HG02763 (cell line): ENCODE data around the gene ZSWIM6.

Experiments
- ATAC-seq: cut with Tn5 transposase; IDR thresholded peaks from one replicate; pipeline ENCODE4 v1.9.1; 2021; ENCODE audit warnings: mild to moderate bottlenecking, moderate library complexity; ENCODE audit not compliant: unreplicated experiment

The ZSWIM6 gene

DNA sequence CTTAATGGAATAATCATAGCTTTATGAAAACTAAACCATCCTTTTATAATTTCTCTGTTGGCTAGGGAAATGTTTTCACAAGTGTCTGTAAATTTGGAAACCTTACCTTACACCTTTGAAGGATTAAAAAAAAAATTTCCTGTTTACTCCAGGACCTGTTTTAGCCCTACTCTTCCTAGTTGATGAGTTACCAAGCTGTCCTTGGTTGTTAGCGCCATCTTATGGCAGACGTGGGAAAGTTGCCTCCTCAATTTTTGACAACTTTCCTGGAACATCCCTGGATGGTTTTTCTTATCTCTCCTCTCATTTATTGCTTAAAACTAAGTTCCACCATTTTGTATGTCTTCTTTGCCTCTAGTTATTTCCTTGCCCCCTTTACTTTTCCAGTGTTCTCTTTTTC is 25.7 kb downstream of the ZSWIM6 start:
- ATAC-seq = no peak

DNA sequence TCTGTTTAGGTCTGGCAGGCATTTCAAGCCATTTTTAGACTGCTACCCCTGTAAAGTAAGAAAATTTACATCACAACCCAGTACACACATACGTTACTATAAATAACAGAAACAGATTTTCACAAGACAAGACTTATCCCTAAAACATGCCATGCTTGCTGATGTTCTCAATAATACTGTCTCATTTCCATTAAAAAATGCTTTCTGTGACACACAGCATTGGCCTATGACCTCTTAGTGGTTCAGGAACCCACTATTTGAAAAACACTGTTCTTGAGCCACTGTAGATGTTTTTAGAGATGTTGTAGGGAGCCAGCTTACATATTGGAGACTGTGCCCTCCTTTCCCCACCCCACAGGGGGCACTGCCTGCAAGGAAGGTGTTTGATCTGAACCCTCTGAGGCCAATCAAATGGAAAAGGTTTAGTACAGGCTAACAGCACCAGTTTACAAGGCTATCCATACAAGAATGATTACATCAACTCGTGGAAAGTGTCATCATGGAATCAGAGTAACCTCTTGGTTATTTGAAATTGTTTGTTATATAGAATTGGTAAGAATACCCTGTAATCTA is 30.8 kb downstream of the ZSWIM6 start:
- no peak for ATAC-seq

DNA sequence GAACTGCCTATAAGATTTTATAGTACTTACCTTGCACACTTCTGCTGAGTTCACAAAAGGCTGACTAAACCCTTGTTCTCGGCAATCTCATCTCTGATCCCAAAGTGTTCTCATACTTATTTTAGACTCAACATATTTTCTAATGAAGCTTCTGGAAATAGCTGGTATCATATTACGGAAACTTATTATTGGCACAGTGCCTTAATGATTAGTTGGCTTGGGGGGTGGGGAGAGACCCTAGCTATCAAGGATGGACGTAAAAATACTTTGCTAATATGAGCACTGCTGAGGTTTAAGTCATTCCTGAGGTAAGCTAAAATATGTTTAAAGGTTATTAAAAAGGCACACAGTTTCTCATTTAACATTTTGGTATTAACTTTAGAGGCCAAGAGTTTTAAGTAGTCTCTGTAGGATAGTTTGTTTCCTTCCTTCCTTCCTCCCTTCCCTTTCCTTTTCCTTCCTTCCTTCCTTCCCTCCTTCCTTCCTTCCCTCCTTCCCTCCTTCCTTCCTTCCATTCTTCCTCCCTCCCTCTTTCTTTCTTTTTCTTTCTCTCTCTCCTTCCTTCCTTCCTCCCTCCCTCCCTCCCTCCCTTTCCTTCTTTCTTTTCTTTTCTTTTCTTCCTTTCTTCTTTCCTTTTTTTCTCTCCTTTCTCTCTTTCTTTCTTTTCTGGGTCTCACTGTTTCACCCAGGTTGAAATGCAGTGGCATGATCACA is 31.5 kb downstream of the ZSWIM6 start:
- no peak for ATAC-seq

DNA sequence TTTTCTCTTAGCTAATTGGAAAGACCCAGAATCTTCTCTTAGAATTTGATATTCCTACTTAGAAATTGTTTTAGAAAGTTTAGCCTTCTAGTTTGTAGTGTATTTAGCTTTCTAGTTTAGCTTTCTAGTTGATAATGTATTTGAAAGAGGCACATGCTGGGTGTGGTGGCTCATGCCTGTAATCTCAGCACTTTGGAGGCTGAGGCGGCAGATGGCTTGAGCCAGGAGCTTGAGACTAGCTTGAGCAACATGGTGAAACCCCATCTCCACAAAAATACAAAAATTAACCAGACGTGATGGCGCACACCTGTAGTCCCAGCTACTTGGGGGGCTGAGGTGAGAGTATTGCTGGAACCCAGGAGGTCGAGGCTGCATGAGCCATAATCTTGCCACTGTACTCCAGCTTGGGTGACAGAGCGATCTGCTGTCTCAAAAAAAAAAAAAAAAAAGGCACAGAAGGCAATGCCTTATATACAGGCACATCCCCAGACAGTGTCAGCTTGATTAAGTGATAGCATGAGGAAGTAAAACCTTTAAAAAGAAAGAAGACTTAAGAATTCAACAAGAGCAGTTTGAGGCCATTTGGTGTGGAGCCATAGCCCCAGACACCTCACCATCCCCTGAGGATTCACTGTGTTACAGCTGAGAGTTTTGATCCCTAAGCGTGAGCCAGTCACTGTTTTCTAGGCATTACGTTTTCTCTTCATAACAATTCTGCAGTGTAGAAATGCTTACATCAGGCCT is 34.6 kb downstream of the ZSWIM6 start:
- ATAC-seq = no peak

DNA sequence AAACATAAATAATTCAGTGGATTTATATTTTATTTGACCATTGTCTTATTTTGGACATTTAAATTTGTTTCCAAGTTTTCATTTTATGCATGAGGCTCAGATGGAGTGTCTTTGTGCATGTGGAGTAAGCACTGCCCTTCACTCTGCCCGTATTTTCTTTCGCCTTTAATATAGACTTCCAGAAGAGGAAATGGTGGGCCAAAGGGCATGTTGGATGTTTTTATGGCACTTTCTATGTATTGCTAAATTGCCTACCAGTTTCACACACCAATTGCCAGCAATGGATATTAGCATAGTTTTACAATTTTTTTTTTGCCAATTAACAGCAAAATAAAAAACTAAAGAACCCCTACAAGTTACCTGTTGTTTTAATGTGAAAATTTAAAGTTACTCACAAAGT is 38.4 kb downstream of the ZSWIM6 start:
- no peak for ATAC-seq

DNA sequence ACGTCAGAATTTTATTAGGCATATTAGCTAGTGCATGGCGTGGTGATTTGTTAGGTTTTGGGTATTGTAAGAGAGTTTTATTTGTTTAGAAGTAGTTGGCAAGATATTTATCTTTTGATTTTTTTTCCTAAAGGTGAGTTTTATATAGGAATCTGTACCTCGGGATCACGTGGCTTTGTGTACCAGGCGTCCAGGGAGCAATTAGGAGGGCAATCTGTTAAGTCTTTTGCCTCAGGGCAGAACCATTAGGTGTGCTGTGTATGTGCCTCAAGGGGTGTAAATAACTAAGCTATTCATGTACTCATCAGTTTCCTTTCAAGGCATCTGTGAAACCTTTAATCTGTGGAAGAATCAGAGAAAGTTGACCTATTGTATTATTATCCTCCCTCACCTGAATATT is 39.4 kb downstream of the ZSWIM6 start:
- no peak for ATAC-seq

DNA sequence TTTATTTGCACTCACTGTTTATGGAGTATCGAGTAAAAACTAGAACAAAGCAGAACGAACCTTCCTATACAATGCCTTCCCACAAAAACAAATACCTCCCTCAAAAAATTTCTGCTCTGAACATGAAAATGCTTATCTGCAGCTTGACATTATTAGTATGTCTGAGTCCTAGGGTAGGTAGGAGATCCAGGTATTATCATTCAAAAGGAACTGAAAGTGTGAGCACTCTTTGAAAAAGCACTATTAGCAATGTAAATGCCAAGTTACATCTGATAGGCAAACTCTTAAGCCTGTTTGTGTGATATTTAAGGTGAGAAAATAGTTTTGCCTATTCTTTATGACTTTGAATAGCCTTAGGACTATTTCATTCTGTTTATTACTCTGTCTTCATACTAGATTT is 47.6 kb downstream of the ZSWIM6 start:
- ATAC-seq = no peak

DNA sequence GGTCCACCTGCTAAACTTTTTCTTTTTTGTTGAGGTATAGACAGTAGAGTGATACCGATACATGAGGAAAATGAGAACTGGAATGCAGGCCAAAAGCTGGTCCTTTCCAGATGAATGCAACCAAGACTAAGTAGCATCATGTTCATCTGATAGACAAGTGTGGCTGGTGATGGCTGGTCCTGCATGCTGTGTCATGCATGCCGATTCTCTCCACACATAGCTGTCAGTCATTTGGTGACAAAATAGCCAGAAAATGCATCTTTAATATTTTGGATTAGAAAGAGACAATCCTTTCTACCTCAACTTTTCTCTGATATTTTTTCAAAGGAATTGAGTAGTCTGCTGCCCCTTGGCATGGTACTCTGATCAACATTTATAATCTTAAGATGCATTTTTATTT is 49.9 kb downstream of the ZSWIM6 start:
- ATAC-seq = no peak

DNA sequence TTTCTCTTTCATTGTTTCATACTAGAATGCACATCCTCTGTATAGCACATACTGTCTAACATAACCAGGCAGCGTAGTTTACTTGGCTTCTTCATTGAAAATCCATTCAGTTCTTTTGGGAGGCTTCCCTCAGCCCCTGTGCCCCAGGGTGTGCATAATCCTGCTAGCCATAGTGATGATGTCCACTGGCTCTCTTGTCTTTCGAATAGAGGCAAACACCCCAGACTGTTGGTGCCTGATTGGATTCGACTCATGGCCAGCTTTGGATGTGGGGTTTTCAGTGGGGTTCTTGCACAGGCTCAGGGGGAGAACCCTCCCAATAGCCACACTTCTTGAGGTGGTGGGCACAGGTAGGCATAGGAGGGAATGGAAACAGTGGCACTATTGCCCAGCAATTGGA is 53.6 kb downstream of the ZSWIM6 start:
- no peak for ATAC-seq

DNA sequence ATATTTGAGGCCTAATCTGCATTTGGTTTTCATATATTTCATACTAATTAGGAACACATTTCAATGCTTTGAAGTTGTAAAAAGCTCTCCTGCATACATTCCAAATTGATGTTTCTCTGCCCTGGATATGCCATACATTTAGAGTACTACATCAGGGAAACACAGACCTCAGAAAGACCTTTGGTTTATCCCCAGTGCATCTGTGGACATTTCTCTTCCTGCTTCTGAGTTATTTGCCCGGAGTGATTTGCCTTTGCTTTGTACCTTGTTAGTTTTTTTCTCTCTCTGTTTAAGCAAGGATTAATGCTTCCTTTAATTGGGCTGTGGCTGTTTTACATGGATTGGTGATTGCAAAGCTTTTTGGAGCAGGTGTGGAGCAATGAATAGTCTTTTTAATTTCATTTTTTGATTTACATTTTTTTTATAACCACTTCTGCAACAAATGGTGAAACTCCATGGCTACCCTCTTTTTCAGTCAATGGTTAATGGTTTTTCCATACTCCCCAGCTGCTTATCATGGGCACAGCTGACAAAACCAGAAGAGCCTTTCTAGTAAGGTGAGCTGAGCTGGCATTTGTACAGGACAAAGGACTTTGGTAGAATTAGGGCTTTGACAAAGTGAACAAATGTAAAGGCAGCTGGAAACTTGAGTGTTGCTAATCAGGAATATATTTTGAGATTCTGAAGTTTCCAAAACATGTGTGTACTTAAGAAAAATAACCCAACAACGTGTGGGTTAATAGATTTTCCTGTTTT is 54.2 kb downstream of the ZSWIM6 start:
- no peak for ATAC-seq

DNA sequence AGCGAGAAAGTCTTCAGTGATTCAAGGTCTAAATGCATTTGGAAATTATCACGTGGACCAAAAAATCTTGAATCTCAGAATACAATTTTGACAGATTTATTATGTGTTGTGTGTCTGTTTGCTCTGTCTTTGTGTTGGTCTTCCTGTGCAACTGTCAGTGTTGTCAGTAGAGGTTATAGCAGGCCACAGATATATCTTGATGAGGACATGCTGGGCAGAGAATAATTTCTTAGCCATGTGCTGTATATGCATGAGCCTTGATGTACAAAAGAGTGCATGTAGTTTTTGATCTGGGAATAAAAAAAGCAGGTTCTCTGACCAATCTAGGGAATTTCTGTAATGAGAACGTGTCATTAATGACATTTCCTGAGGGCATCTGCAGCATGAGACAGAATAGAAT is 57.6 kb downstream of the ZSWIM6 start:
- ATAC-seq = no peak

DNA sequence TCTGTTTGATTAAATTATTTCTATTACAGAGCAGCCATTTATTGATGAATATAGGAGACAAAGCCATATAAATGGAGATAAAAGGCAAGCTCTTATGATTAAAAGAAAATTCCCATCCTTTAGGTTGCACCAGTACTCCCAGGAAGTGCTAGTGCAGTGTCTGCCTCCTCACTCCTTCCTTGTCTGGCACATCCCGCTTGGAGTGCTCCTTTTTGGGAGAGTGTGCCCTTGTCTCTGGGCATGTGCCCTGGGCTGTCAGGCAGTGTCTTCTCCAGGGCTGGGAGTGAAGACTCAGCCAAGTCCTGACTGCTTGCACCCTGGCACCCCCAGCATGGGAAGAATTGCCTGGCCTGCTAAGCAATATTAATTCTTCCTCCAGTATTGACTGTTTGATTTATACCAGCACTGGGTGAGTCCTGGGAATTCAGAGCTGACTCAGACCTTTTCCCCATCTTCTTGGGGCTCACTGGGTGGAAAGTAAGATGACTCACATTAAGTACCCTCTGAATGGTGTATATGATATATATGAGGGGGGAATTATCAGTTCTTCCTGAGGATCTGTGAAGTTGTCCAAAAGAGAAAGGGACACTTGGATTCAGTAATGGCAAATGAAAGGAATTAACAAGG is 62.1 kb downstream of the ZSWIM6 start:
- no peak for ATAC-seq

DNA sequence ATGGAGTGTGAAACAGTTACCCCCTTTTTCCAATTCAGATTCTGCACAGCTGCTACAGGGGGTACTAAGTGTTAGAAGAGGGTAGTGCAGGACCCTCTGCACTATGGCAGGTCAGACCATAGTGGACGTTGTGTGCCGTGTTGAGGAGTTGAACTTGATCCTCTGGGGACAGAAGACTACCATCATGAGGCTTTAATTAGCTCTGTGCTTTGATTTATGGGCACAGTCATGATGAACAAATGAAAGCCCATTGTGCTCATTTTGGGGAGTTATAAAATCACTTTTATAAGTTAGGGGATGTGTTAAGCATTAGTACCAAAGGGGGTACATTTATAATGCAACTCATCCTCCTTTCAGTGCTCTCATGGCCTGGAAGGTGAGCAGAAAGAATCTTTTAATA is 62.7 kb downstream of the ZSWIM6 start:
- no peak for ATAC-seq

DNA sequence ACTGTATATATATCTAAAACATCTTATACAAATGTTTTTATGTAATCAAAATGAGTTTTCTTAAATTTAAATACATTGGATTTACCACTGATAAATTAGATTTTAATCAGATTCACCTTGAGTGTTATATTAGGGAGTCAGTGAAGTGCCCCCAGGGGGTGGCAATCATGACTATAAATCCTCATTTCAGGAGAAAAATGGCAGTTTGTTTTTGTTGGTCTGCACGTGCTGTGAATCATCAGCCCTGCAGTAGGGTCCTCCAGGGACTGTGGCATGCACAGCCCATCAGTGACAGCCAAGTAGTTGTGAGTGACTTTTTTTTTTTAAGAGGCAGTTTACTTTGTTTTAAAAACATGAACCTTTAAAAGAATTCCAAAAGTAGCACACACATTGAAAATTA is 65.2 kb downstream of the ZSWIM6 start:
- no peak for ATAC-seq

DNA sequence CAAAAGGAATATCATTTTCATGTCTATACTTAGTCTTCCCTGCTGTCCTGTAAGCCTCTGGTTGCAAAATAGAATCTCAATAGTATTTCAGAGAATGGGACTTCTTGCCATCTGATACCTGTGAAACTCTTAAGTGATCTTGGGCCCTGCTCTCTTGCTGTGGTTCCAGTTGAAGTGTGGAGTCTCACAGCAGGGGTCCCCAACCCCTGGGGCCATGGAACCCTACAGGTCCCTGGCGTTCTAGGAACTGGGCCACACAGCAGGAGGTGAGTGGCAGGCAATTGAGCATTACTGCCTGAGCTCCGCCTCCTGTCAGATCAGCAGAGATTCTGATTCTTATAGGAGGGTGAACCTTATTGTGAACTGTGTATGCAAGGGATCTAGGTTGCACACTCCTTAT is 65.9 kb downstream of the ZSWIM6 start:
- ATAC-seq = no peak

DNA sequence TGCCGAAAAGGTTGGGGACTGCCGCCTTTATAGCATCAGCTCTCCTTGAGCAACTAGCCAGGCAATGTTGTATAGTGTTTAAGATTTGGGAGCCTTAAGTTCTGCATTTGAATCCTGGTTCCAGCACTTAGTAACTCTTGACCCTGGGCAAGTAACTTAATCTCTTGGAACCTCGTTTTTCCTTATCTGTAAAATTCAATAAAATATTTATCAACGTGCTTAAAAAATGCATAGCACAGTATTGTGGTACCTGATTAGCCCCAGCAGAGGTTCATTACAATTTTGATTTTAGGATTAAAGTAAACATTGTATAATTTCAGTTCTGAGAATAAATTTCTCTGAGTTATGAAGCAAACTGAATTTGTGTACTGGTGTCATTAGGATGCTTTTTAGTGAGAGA is 66.4 kb downstream of the ZSWIM6 start:
- ATAC-seq = no peak

DNA sequence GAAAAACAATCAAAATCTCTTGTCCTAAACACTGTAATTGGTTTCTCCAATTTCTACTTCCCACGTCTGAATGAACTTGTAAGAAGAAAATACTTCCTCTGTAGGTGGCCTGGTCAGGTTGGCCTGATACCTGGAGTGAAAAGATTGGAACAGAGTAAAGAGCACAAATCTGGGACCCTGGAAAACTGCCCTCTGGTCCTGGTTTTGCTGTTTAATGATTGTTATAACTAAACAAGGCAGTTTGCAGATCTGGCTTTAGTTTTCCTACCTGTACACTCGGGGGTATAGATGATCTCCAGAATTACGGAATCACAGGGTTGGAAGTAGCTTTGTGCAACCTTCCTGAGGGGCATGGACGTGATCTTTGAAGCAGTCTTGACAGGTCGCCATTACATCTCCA is 67.6 kb downstream of the ZSWIM6 start:
- ATAC-seq = no peak

DNA sequence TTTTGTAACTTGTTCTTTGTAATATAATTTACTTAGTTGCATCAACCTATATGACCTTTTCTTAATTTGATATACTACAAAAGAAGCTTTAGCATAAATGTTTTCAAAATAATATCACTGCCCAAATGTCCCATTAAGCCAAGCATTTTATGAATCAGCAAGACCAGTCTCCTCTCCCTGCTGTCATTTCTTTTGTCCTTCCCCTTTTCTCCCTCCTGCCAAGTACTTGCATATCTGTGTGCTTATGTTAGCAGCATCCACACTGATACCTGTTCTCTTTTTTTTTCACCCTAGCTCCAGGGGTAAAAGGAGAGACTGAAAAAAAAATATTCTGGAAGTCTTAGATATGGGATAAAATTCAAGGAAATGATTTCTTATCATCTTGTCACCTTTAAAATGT is 69.7 kb downstream of the ZSWIM6 start:
- no peak for ATAC-seq

DNA sequence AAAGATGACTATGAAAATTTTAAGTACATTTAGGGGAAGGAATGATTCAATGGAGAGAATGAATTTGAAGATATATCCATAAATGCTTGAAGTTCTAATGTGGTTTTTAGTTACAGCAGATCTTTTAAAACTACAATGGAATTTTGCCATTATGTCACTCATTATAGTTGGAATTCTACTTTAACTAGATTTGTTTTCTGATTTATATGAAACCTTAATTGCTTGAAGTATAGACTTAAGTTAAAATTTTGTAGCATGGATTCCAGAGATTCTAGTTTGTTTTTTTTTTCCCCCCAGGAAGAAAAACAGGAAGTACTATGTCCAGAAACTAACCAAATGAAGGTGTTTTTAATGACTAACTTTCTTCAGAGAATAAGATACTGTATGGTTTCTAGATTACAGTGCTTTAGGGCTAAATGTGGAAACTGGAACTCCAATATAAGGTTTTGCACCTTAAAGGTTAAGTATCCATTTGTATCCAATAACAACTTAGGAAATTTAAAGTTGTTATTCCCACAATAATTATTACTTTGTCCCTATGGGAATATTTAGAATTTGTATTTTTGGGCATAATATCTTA is 70.3 kb downstream of the ZSWIM6 start:
- no peak for ATAC-seq

DNA sequence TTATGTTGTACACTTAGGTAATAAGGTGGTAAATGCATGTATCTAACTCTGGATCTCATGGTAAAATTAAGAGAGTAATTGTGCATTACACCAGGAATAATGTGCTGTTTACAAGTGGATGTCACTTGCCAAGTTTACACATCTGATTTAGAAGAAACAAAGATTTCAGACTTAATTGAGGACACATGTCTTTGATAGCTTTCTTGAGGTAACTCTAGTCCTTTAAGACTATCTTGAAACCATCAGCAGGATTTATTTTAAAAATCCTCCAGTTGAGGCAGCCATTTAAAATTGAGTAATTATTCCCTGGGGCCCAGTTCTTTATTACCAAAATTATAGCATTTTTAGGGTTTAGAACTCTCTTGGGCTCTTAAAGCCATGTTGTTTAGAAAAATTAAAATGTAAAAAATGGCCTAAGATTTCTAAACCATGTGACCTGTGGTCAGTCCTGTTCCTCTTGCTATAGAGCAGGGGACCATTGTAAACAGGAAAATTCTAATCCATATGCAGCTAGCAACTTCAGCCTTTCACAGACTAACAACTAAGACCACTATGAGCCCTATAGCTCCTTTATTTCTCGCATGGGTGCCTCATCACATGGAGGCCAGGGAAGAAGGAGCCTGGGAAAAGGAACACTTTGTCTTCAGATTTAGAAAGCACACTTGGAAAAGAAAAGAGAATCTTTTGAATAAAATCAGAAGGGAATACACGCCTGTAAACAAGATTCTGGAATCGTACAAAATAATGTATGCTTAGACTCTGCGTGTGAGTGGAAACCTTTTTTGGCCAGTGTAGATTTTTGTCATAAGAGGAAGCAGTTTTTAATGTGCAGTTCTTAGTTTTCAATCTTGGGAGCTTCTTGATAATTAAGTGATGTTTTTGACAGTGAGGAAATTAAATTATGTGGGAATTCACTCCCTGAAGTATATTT is 71.2 kb downstream of the ZSWIM6 start:
- ATAC-seq = no peak
